DMS 273 (cell line): ENCODE results near the gene SP7.
"Not testable (repeated sequence)": the region's sequence is repeated elsewhere in the genome, so short reads cannot be mapped to it uniquely, and the experiment has no call there.

Experiments
- DNase-seq: peaks from one replicate; lab custom pipeline; 2025; ENCODE audit not compliant: unreplicated experiment; lab: John Stamatoyannopoulos, UW

The SP7 gene

DNA sequence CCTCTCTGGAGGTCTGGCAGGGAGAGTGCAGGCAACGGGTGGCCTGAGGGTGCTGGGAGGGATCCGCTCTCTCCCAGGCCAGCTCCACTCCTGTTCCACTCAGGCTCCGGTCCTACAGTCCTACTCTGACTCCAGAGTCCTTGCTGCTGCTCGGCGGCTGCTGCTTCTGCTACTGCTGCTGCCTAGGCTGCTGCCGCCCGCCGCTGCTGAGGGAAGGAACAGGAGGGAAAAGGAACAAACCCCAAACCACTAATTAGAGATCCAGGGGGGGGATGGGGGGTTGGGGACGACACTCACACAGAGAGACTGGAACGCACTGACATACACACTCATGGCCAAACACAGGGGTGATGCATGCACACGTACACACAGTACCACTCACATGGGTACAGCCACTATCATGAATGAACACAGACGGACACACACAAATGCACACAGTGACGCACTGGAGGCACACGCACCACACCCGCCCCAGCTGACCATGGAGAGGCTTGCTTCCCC is at the start of gene SP7:
Gene SP7, minus strand, starts transcription at position 174 of the 501 bp plus-strand sequence. CDS start 708 bp downstream, outside the sequence.
- DNase-seq = no peak

DNA sequence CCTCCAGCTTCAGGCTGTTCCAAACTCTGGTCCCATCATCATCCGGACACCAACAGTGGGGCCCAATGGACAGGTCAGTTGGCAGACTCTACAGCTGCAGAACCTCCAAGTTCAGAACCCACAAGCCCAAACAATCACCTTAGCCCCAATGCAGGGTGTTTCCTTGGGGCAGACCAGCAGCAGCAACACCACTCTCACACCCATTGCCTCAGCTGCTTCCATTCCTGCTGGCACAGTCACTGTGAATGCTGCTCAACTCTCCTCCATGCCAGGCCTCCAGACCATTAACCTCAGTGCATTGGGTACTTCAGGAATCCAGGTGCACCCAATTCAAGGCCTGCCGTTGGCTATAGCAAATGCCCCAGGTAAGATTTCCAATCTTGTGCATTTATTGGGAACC is 47.1 kb upstream of the SP7 start:
- no peak for DNase-seq

DNA sequence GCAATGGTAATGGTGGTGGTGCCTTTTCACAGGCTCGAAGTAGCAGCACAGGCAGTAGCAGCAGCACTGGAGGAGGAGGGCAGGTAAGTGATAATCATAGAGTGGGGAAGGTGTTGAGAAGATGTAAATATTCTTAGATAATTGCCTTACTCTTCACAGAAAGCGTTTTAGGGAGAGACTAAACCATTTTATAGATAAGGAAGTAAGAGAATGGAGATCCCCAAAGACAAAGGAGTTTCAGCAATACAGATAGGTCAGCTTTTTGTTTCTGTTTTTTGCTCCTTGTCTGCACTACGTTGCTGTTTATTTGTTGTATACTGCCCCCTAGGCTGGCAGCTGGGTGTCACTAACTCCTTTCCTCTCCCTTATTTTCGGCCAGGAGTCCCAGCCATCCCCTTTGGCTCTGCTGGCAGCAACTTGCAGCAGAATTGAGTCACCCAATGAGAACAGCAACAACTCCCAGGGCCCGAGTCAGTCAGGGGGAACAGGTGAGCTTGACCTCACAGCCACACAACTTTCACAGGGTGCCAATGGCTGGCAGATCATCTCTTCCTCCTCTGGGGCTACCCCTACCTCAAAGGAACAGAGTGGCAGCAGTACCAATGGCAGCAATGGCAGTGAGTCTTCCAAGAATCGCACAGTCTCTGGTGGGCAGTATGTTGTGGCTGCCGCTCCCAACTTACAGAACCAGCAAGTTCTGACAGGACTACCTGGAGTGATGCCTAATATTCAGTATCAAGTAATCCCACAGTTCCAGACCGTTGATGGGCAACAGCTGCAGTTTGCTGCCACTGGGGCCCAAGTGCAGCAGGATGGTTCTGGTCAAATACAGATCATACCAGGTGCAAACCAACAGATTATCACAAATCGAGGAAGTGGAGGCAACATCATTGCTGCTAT is 45.8 kb upstream of the SP7 start:
- peak; percentile 62 for DNase-seq

DNA sequence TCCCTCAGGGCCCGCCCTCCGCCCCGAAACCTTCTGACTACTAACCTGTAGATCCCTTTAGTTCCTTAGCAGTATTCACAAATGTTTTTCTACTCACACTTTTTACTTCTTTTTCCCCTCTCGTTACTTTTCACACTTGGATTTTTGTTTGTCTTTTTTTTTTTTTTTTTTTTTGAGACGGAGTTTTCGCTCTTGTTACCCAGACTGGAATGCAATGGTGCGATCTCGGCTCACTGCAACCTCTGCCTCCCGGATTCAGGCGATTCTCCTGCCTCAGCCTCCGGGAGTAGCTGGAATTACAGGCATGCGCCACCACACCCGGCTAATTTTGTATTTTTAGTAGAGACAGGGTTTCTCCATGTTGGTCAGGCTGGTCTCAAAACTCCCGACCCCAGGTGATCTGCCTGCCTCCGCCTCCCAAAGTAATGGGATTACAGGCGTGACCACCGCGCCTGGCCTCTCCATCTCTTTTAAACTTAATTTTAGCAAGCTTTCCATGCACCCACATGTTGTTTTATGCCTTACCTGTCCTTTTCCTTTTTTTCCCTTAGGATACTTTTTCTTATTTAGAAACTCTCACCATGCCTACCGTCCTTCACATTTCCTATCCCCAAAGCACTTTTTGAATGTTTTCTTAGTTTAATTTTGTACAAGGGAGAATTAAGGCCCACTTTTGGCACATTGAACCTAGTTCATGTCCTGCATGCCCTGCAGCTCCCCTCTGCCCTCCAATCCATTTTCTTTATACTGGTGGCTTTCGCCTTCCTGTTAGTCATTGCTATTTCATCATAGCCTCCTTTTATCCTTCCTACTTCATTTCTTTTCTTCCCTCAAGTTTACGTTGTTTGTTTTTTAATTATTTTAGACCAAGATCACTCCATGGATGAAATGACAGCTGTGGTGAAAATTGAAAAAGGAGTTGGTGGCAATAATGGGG is 44.9 kb upstream of the SP7 start:
- DNase-seq = no peak

DNA sequence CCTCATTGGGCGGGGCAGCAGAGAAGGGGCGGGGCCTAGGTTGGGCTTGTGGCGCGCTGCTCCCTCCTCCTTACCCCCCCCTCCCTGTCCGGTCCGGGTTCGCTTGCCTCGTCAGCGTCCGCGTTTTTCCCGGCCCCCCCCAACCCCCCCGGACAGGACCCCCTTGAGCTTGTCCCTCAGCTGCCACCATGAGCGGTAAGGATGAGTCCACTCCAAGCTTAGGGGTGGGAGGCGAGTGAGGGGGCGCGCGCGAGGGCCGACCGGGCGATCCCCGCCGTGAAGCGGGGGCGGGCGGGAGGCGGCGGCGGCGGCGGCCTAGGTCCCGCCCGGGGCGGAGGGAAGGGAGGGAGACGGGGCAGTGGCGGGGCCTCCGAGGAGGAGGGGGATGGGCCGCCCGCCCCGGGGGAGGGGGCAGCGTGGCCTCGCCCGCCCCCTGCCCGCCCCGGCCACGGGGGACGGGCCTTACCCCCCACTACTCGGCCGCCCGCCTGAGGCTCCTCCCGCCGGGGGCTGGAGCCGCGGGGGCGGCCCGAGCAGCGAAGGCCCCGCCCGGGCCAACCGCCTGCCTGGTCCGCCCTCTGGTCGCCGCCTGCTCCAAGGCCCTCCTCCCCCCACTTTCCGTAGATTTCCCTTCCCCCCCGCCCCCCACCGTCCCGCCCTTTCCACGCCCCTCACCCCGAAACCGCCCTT is 44.1 kb upstream of the SP7 start, which contains the start of gene SP1:
Gene SP1, plus strand, starts transcription at position 73 of the 690 bp plus-strand sequence. Its CDS starts 116 bp downstream, at position 189.
- peak; percentile 94 for DNase-seq

DNA sequence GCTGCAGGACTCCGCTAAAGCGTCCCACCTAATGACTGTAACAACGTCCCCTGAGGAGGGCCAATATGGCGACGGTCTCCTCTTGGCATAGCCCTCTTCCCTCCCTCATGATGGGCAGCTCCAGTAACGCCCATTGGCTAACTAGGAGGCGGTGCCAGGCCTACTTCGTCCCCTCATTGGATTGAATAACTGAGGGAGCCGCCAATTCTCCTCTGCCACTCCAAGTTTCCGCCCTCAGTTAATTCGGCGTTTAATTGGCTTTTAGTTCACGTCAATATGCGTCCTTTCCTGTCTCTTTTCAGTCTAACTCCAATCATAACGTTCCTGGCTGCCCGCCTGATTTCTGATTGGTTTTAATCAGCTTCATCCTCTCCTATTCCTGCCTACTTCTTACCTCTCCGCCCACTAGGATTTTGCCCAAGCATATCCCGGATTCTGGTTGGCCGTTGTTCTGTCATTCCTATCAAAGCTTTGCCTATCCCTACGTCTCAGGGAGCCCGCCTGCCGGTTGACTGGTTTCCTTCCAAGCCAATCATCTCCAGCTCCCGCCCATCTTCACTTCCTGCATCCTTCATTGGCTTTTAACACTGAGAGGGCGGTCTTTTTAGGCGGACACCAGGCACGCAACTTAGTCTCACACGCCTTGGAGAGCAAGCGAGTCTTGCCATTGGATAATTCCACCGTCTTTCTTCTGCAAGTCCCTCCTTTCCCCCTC is 43.4 kb upstream of the SP7 start:
- DNase-seq = peak; percentile 100

DNA sequence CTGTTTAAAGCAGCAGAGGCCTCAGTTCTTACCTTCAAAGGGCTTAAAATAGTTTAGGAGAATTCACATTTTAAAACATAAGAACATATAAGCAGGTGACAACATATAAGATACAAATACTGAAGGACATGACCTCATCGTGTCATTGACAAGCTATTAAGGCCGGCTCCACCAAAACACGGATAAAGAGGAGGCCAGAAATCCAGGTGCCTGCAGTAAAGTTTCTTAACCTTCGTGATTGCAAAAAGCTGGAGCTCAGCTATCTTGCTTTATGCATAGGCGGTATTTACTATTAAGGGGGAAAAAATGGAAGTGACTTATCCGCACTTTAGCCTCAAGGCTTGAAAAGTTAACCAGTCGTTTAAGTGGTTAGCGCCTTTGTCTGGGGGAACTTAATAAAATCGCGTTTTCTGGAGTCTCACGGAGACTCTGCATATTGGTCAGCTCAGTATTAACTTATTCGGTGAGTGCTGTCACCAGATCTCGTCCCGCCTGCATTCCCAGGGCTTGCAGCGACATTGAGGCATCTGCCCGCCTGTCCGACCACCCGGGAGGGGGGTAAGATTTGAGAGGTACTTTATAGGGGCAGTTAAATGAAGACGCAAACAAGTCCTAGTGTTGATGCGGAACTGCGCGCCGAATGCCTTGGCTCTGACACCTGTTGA is 42.7 kb upstream of the SP7 start:
- peak; percentile 45 for DNase-seq

DNA sequence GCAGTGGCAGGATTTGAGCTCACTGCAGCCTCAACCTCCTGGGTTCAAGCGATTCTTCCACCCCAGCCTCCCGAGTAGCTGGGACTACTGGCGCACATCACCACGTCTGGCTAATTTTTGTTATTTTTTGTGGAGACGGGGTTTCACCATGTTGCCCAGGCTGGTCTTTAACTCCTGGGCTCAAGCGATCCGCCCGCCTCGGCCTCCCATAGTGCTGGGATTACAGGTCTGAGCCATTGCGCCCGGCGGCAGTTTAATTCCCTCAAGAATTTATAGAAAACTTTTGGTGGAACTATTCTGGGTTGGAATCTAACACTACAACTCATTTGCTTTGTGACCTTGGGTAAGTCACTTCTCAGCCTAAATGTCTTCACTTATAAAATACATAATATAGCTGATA is 42.1 kb upstream of the SP7 start:
- DNase-seq = no peak

DNA sequence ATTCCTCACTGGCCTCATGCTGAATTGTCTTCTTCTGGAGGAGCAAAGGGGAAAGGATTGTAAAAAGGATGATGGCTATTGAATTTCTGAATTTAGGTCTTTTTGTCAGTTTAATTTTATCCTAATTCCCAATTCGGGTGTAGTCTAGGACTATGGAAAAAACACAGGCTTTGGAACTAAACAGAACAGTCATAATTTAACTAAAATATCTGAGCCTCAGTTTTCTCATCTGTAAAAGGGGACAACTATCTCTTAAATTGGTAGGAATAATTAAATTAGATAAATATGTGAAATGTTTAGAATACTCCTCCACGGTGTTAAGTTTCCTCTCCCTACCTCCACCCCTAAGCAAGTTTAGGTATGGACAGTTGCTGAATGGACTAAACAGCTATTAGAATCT is 40.6 kb upstream of the SP7 start:
- no peak for DNase-seq

DNA sequence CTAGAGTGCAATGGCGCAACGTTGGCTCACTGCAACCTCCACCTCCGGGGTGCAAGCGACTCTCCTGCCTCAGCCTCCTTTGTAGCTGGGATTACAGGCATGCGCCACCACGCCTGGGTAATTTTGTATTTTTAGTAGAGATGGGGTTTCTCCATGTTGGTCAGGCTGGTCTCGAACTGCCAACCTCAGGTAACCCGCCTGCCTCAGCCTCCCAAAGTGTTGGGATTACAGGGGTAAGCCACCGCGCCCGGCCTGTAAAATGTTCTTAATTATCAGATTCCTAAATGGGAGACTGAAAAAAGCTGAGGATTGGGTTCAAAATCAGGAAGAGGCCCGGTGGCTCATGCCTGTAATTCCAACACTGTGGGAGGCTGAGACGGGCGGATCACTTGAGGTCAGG is 38.1 kb upstream of the SP7 start:
- DNase-seq = not testable (repeated sequence)

DNA sequence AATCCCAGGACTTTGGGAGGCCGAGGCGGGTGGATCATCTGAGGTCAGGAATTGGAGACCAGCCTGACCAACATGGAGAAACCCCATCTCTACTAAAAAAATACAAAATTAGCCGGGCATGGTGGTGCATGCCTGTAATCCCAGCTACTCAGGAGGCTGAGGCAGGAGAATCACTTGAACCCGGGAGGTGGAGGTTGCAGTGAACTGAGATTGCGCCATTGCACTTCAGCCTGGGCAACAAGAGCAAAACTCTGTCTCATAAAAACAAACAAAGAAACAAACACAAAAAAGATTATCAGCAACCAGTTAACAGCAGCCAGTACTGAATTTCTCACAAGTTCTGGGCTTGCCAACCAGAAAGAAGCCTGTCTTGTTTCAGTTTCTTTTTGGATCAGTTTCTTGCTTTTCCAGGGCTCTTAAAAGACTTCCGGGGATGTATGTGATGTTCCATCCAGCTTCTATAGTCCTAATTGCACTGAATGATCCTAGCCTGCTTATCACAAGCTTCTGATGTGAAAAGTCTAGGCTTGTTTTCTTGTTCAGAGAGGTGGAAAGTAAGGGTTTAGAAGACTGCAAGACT is 37.5 kb upstream of the SP7 start:
- DNase-seq = not testable (repeated sequence)

DNA sequence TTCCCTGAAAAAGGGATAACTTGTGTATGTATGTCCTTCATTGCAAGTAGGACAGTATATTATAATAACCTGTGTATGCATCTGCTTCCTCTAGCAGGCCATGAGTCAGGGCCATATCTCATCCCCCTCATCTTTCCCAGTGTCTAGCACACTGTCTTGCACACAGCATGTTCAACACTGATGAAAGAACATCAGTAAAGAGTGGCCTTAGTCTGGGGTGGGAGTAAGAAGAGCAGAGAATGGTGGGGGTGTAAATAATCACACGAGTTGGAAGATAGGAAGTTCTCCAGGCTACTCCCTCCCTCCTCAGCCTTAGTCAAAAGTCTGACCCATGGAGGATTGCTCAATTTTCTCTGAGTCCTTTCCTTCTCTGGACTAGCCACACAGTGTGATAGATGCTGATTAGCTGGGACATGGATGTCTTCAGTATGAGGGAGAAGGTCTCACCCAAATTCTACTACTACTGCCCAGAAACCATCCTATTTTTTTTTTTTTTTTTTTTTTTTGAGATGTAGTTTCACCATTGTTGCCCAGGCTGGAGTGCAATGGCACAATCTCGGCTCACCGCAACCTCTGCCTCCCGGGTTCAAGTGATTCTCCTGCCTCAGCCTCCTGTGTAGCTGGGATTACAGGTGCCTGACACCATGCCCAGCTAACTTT is 29.2 kb upstream of the SP7 start:
- DNase-seq = no peak

DNA sequence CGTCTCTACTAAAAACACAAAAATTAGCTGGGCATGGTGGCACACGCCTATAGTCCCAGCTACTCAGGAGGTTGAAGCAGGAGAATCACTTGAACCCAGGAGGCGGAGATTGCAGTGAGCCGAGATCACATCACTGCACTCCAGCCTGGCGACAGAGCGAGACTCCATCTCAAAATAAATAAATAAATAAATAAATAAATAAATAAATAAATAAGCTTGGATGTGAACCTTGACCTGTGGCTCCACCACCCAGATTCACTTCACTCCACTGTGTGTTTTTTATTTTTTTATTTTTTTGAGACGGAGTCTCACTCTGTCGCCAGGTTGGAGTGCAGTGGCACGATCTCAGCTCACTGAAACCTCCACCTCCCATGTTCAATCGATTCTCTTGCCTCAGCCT is 25.5 kb upstream of the SP7 start:
- DNase-seq = not testable (repeated sequence)

DNA sequence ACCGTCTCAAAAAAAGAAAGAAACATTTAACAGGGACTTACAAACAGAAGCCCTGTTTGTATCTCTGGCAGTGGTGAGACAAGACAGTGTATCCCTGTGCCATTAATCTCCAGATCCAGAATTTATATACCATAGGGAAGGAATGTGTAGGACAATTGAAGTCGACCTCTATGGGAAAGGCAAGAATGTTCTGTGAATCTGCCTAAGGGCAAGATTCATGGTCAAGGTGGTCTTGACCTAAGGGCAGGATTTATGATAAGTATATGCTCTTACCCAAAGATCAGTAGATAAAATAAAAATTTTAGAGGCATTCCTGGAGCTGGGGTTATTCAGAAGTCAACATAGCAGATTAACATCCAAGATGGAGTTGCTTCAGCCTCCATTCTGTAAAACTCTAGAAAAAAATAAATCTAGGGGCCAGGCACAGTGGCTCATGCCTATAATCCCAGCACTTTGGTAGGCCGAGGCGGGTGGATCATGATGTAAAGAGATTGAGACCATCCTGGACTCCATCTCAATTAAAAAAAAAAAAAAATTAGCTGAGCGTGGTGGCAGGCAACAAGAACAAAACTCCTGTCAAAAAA is 22.8 kb upstream of the SP7 start:
- DNase-seq = no peak

DNA sequence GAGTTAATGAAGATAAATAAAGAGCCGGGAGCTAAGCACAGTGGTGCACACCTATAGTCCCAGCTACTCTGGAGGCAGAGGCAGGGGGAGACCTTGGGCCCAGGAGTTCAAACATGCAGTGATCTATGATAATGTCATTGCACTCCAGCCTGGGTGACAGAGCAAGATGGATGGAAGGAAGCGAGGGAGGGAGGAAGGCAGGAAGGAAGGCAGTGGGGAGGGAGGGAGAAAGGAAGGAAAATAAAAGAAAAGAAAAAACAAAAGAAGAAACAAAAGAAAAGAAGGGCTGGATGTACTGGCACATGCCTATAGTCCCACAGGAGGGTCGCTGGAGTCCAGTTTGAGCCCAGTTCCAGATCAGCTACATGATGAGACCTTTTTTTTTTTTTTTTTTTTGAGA is 19.0 kb upstream of the SP7 start:
- DNase-seq = no peak

DNA sequence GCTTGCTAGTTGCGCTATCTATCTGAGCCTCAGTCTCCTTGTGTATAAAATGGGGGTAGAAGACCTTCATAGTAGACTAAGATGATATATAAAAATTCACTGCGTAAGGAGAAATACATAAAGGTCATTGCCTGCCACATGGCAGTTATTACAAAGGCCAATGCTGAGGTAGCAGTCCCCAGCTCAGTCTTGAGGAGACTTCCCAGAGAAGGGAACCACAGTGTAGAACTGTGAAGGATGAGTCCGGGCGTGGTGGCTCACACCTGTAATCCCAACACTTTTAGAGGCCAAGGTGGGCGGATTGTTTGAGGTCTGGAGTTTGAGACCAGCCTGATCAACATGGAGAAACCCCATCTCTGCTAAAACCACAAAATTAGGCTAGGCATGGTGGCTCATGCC is 17.1 kb upstream of the SP7 start:
- DNase-seq = no peak

DNA sequence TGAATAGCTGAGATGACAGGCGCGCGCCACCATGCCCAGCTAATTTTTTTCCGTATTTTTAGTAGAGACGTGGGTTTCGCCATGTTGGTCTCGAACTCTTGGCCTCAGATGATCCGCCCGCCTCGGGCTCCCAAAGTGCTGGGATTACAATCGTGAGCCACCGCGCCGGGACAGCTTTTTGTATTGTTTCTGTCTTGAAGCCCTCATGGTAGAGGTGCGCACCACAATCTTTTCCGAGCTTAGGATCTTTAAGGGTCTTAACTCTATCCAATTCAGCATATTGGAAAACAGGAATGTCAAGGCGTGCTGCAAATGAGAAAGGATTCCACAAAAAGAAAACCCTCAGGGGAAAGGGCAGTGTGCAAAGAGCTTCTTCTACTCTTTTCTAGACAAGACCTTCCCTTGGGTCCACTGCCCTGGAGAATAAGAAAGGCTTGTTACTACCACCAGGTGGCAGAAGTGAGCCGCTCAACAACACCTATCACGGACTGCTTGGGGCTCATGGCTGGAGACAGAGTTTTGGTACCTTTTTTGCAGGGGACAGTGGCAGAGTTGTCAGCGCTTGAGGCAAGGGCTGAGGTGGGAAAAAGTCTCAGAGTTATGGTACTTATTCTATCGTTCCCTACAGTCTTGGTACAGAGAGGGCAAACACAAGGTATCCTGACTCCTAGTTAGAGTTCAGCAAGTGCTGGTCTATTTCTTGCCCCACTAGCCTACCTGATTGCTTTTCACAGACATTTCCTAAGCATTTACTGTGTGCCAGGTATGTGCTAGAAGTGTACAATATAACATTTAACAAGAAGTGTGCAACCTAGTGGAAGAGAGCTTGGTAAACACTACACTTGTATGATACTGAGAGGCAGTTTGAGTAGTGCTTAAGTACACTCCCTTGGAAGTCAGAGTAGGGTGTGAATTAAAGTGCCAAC is 16.4 kb upstream of the SP7 start:
- peak; percentile 86 for DNase-seq
